ENCODE measurements around the gene PHC2. TPM values are rescaled to one million over a fixed set of nuclear protein-coding genes. Genes with fewer than 3 reads are reported as not detected.

The PHC2 gene
- total and polyA plus RNA-seq, 2 of the 13 experiments (the other 11 are each of a cell fraction or from before 2014, with no cell fraction given), result 52.5 to 84.9 TPM

- TF ChIP-seq CEBPZ (IDR thresholded peaks at IDR 0.05; ENCODE audit: low read length) (no peak), KLF6 (CRISPR knock-in tag; IDR thresholded peaks at IDR 0.05) (peak; percentile 70; the same call in 1 of the 2 replicates), KLF13 (CRISPR knock-in tag; IDR thresholded peaks at IDR 0.05) (no peak), MAFG (CRISPR knock-in tag; IDR thresholded peaks at IDR 0.05) (no peak), HDAC2 (CRISPR knock-in tag; IDR thresholded peaks at IDR 0.05) (no peak), FLYWCH1 (CRISPR knock-in tag; IDR thresholded peaks at IDR 0.05) (no peak), ZNF317 (CRISPR knock-in tag; IDR thresholded peaks at IDR 0.05) (peak; percentile 74), HNRNPL (IDR thresholded peaks at IDR 0.05; ENCODE audit: low read depth, low read length) (peak; percentile 70; the same call in 1 of the 2 replicates), ZSCAN5A (CRISPR knock-in tag; IDR thresholded peaks at IDR 0.05; ENCODE audit: borderline replicate concordance) (no peak), AHDC1 (CRISPR knock-in tag; IDR thresholded peaks at IDR 0.05; ENCODE audit: borderline replicate concordance) (no peak), ZNF382 (CRISPR knock-in tag; IDR thresholded peaks at IDR 0.05; ENCODE audit: borderline replicate concordance) (no peak), AHR (CRISPR knock-in tag; IDR thresholded peaks at IDR 0.05) (no peak), ZNF224 (CRISPR knock-in tag; IDR thresholded peaks at IDR 0.05) (0 out of 2 replicates have a peak, but pooled peaks have one; percentile 13), HOXA9 (CRISPR knock-in tag; IDR thresholded peaks at IDR 0.05; ENCODE audit: borderline replicate concordance) (peak; percentile 75)
Measured at GRCh38 chr1:33349778-33350610, 80.9 kb downstream of the PHC2 start (continued).

Data from HepG2 (cell line).